Measurements from ENCODE around the gene PLCH1.

Gene PLCH1

GRCh38 chr3:155365178-155365783 lies 379.6 kb downstream of the PLCH1 start:
- Histone ChIP-seq H3K9me3 (ENCODE audit: insufficient read depth, low read depth, low read length) (peaks cover 5% of the 10 kb centered on the region; the same call in 1 of the 2 replicates), H3K27me3 (ENCODE audit: insufficient read depth, low read length) (peaks cover 31% of the 10 kb centered on the region), H3K27ac (ENCODE audit: low read length) (no peak overlapping the region), H3K36me3 (ENCODE audit: insufficient read depth, low read depth, low read length) (no peaks in the 10 kb centered on the region), H3K4me1 (ENCODE audit: insufficient read depth, low read length) (peaks cover 65% of the 10 kb centered on the region), H3K4me3 (ENCODE audit: low read length) (no peak overlapping the region), H3K9ac (ENCODE audit: low read depth, low read length) (no peak overlapping the region)

DNA sequence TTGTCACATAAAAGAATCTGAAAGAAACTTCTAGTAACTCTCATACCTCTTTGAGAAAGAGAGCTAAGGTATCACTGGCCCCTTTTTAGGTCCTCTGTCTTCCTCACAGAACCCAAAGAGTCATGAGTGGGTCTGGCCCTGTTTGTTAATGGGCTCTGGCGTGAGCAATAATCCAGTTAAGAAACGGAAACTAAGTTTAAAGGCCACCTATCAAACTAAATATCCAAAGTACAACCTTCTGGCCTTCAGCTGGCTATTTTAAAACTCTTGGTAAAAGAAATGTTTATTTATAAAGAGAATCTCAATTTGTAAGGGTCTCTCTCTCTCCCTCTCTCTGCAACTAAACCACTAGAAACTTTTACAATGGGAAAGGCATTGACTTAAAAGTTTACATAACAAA lies 380.4 kb downstream of the PLCH1 start:
- Histone ChIP-seq H3K4me1 (ENCODE audit: insufficient read depth, low read length) (peaks cover 62% of the 10 kb centered on the region), H3K4me3 (ENCODE audit: low read length) (peak overlapping the region; percentile 44; the same call in 1 of the 2 replicates), H3K27ac (ENCODE audit: low read length) (no peak overlapping the region), H3K9me3 (ENCODE audit: insufficient read depth, low read depth, low read length) (peaks cover 5% of the 10 kb centered on the region; the same call in 1 of the 2 replicates), H3K36me3 (ENCODE audit: insufficient read depth, low read depth, low read length) (no peaks in the 10 kb centered on the region), H3K27me3 (ENCODE audit: insufficient read depth, low read length) (peaks cover 31% of the 10 kb centered on the region), H3K9ac (ENCODE audit: low read depth, low read length) (peak overlapping the region; percentile 49; the same call in 1 of the 2 replicates)

DNA sequence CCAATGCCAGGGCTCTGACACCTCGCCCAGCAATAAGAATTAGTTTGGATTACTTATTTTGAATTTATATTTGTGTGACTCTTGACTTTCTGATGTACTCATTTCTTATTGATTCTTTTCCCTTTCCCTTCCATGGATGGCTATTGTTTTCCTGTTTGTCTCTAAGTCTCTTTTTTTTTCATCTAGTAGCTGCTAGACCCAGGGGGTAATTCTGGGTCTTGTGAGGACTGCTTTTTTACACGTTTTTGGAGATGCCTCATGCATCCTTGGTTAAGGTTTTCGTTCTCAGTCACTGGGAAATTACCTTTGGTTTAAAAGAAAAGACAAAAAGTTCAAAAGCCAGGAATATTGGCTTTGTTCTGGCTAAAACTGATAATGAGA lies 381.2 kb downstream of the PLCH1 start:
- H3K4me3 ChIP-seq (ENCODE audit: low read length): peak overlapping the region; percentile 44
- no peak overlapping the region for H3K27ac ChIP-seq (ENCODE audit: low read length)
- H3K9ac ChIP-seq (ENCODE audit: low read depth, low read length): peak overlapping the region; percentile 49
- H3K27me3 ChIP-seq (ENCODE audit: insufficient read depth, low read length): peaks cover 31% of the 10 kb centered on the region
- H3K9me3 ChIP-seq (ENCODE audit: insufficient read depth, low read depth, low read length): peaks cover 5% of the 10 kb centered on the region; the same call in 1 of the 2 replicates
- H3K36me3 ChIP-seq (ENCODE audit: insufficient read depth, low read depth, low read length): no peaks in the 10 kb centered on the region
- H3K4me1 ChIP-seq (ENCODE audit: insufficient read depth, low read length): peaks cover 55% of the 10 kb centered on the region

- peaks cover 49% of the 10 kb centered on the region for H3K4me1 ChIP-seq (ENCODE audit: insufficient read depth, low read length)
- no peak overlapping the region for H3K9ac ChIP-seq (ENCODE audit: low read depth, low read length)
- no peak overlapping the region for H3K27ac ChIP-seq (ENCODE audit: low read length)
- peaks cover 5% of the 10 kb centered on the region; the same call in 1 of the 2 replicates for H3K9me3 ChIP-seq (ENCODE audit: insufficient read depth, low read depth, low read length)
- H3K27me3 ChIP-seq (ENCODE audit: insufficient read depth, low read length): peaks cover 31% of the 10 kb centered on the region
- H3K36me3 ChIP-seq (ENCODE audit: insufficient read depth, low read depth, low read length): no peaks in the 10 kb centered on the region
- peak overlapping the region; percentile 44; the same call in 1 of the 2 replicates for H3K4me3 ChIP-seq (ENCODE audit: low read length)
Measured at GRCh38 chr3:155362808-155363689, 381.8 kb downstream of the PLCH1 start.

DNA sequence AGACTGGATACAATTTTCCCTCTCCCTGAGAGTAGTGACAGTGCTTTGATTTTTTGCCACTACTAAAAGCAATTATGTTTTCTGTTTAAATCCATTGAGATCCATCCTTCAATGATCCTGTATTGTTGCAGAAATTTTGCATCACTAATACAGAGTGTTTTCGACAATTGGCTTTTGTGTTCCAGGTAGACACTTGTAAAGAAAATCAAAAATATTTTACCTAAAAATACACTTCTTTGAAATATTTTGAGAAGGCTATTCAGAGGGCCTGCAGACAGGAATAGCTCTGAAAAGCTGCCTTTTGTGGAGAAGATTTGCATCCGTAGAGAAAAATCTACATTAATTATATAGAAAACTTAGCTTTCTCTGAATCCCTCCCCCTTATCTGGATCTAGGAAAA lies 384.6 kb downstream of the PLCH1 start:
- no peak overlapping the region for H3K9ac ChIP-seq (ENCODE audit: low read depth, low read length)
- H3K27me3 ChIP-seq (ENCODE audit: insufficient read depth, low read length): peaks cover 27% of the 10 kb centered on the region
- H3K36me3 ChIP-seq (ENCODE audit: insufficient read depth, low read depth, low read length): no peaks in the 10 kb centered on the region
- H3K4me1 ChIP-seq (ENCODE audit: insufficient read depth, low read length): peaks cover 33% of the 10 kb centered on the region
- no peak overlapping the region for H3K27ac ChIP-seq (ENCODE audit: low read length)
- H3K4me3 ChIP-seq (ENCODE audit: low read length): no peak overlapping the region
- peaks cover under 1% of the 10 kb centered on the region; the same call in 1 of the 2 replicates for H3K9me3 ChIP-seq (ENCODE audit: insufficient read depth, low read depth, low read length)

DNA sequence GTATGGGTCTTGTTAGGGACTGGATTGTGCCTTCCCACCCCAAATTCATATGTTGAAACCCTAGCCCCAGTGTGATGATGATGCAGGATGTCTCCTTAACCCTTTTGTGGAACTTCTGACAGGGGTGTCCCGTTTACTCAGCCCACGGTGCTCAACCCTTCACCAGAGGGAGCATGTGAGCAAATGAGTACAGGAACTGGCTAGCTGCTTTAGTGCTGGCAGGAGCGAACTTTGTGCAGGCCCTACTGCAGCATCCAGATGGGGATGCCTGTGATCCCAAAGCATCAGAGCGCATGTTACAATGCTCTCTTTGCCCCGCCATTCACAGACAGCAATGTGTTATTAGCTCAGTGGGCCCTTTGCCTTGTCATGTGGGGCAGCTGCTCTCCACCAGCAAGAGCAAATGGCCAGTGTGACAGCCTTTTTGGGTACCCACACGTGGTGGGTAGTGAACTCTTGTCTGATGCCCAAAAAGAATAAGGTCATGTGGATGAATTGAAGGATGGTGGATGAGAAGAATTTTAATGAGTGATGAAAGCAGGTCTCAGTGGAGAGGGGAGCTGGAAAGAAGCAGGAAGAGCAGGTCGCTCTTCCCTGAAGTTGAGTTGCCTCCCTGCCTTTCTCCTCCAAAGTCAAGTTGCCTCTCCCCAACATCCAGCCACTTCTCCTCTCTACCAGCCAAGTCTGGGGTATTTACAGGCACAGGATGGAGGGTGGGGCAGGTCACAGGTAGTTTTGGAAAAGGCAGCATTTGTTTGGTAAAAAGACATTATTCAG lies 388.1 kb downstream of the PLCH1 start:
- H3K27me3 ChIP-seq (ENCODE audit: insufficient read depth, low read length): peaks cover 12% of the 10 kb centered on the region
- H3K4me1 ChIP-seq (ENCODE audit: insufficient read depth, low read length): peaks cover 11% of the 10 kb centered on the region; the same call in 1 of the 2 replicates
- H3K27ac ChIP-seq (ENCODE audit: low read length): no peak overlapping the region
- H3K9ac ChIP-seq (ENCODE audit: low read depth, low read length): no peak overlapping the region
- no peak overlapping the region for H3K4me3 ChIP-seq (ENCODE audit: low read length)
- no peaks in the 10 kb centered on the region for H3K9me3 ChIP-seq (ENCODE audit: insufficient read depth, low read depth, low read length)
- H3K36me3 ChIP-seq (ENCODE audit: insufficient read depth, low read depth, low read length): no peaks in the 10 kb centered on the region

DNA sequence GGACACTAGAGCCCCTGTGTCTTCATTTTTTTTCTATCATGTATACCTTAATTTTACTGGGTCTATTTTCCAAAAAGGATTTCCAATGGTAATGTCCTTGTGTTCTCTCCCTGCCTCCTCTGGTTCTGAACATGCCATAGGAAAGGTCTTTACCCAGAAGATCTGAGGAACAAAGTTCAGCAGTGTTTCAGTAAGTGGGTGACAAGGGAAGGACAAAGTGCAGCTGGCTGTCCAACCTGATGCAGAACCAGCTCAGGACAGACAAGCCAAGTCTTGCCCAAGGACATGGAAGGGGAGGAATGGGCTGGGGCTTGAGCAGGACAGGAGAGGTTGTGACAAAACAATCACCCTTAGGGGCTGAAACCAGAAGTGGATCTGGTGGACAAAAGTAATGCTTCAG lies 390.2 kb downstream of the PLCH1 start:
- H3K9me3 ChIP-seq (ENCODE audit: insufficient read depth, low read depth, low read length): no peaks in the 10 kb centered on the region
- H3K36me3 ChIP-seq (ENCODE audit: insufficient read depth, low read depth, low read length): no peaks in the 10 kb centered on the region
- H3K4me1 ChIP-seq (ENCODE audit: insufficient read depth, low read length): peaks cover 2% of the 10 kb centered on the region; the same call in 1 of the 2 replicates
- no peak overlapping the region for H3K4me3 ChIP-seq (ENCODE audit: low read length)
- no peak overlapping the region for H3K27ac ChIP-seq (ENCODE audit: low read length)
- H3K9ac ChIP-seq (ENCODE audit: low read depth, low read length): no peak overlapping the region
- H3K27me3 ChIP-seq (ENCODE audit: insufficient read depth, low read length): no peaks in the 10 kb centered on the region

GRCh38 chr3:155352900-155353490 lies 391.9 kb downstream of the PLCH1 start:
- H3K27ac ChIP-seq (ENCODE audit: low read length): no peak overlapping the region
- no peak overlapping the region for H3K9ac ChIP-seq (ENCODE audit: low read depth, low read length)
- H3K36me3 ChIP-seq (ENCODE audit: insufficient read depth, low read depth, low read length): no peaks in the 10 kb centered on the region
- no peaks in the 10 kb centered on the region for H3K27me3 ChIP-seq (ENCODE audit: insufficient read depth, low read length)
- peaks cover 2% of the 10 kb centered on the region; the same call in 1 of the 2 replicates for H3K4me1 ChIP-seq (ENCODE audit: insufficient read depth, low read length)
- no peak overlapping the region for H3K4me3 ChIP-seq (ENCODE audit: low read length)
- H3K9me3 ChIP-seq (ENCODE audit: insufficient read depth, low read depth, low read length): no peaks in the 10 kb centered on the region

DNA sequence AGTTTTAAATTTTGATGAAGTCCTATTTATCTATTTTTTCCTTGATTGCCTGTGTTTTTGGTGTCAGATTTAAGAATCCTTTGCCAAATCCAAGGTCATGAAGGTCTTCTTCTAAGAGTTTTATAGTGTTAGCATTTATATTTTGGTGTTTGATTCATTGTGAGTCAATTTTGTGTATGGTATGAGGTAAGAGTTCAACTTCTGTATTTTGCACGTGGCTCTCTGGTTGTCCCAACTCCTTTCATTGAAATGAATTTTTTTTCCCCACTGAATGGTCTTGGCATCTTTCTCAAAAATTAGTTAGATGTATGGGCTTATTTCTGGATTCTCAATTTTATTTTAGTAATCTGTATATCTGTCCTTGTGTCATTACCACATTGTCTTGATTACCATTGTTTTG lies 394.3 kb downstream of the PLCH1 start:
- Histone ChIP-seq H3K27ac (ENCODE audit: low read length) (no peak overlapping the region), H3K36me3 (ENCODE audit: insufficient read depth, low read depth, low read length) (no peaks in the 10 kb centered on the region), H3K4me3 (ENCODE audit: low read length) (no peak overlapping the region), H3K4me1 (ENCODE audit: insufficient read depth, low read length) (no peaks in the 10 kb centered on the region), H3K9me3 (ENCODE audit: insufficient read depth, low read depth, low read length) (no peaks in the 10 kb centered on the region), H3K27me3 (ENCODE audit: insufficient read depth, low read length) (no peaks in the 10 kb centered on the region), H3K9ac (ENCODE audit: low read depth, low read length) (no peak overlapping the region)

DNA sequence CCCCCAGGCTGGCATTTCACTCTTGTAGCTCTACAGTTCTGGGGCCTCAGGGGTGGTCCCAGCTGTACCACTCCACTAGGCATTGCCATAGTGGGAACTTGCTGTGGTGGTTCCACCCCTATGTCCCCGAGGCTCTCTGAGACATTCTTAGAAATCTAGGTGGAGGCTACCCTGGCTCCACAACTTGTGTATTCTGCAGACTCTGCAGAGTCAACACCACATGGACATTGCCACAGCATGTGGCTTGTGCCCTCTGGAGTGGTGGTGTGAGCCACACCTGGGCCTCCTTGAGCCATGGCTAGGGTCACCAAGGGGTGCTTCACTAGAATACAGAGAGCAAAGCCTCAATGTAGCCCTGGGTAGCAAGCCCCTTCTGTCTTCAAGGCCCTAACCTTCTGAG lies 397.0 kb downstream of the PLCH1 start:
- Histone ChIP-seq H3K36me3 (ENCODE audit: insufficient read depth, low read depth, low read length) (no peaks in the 10 kb centered on the region), H3K27ac (ENCODE audit: low read length) (no peak overlapping the region), H3K4me3 (ENCODE audit: low read length) (no peak overlapping the region), H3K4me1 (ENCODE audit: insufficient read depth, low read length) (no peaks in the 10 kb centered on the region), H3K9ac (ENCODE audit: low read depth, low read length) (no peak overlapping the region), H3K27me3 (ENCODE audit: insufficient read depth, low read length) (no peaks in the 10 kb centered on the region), H3K9me3 (ENCODE audit: insufficient read depth, low read depth, low read length) (no peaks in the 10 kb centered on the region)

- Histone ChIP-seq H3K27ac (ENCODE audit: low read length) (no peak overlapping the region), H3K9me3 (ENCODE audit: insufficient read depth, low read depth, low read length) (no peaks in the 10 kb centered on the region), H3K4me1 (ENCODE audit: insufficient read depth, low read length) (peaks cover 8% of the 10 kb centered on the region; the same call in 1 of the 2 replicates), H3K27me3 (ENCODE audit: insufficient read depth, low read length) (no peaks in the 10 kb centered on the region), H3K36me3 (ENCODE audit: insufficient read depth, low read depth, low read length) (no peaks in the 10 kb centered on the region), H3K4me3 (ENCODE audit: low read length) (no peak overlapping the region), H3K9ac (ENCODE audit: low read depth, low read length) (no peak overlapping the region)
Measured at GRCh38 chr3:155342344-155342743, 402.5 kb downstream of the PLCH1 start.
